AG08396 (cell line): ENCODE results near the gene VWCE.
"Not testable (repeated sequence)": the region's sequence is repeated elsewhere in the genome, so short reads cannot be mapped to it uniquely, and the experiment has no call there.

ENCODE experiments used
- DNase-seq: peaks from one replicate; pipeline ENCODE4 v3.0.0; 2012; ENCODE audit warnings: low spot score, mixed read lengths

Gene VWCE

GRCh38 chr11:61211327-61211952 is 83.7 kb downstream of the VWCE start:
- not testable (repeated sequence) for DNase-seq

DNA sequence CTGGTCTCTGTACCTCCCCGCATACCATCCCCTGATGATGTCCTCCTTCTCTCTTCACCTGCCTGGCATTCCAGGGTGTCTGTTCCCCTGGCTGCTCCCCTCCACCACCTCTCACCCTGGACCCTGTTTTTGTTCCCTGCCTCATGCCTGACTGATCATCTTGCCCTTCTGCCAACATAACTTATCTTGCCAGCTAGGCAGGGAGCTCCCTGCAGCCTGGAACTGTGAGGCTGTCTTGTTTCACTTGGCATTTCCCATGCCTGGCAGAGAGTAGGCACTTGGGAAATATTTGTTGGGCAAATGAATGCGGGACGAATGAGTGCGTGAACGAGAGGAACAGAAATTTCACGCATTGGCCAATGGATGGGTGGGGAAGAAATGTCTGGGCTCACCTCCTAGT is 84.5 kb downstream of the VWCE start:
- not testable (repeated sequence) for DNase-seq
